C4-2B (cell line): Measurements from ENCODE around the gene PASK.

Source experiments
- H3K27ac ChIP-seq: fragments of 450-650 bp; 2 replicates; pipeline ENCODE4 v1.5.1; 2017
- ZFX ChIP-seq: fragments of 450-650 bp; IDR thresholded peaks from 2 replicates; pipeline ENCODE4 v1.6.1; 2017
- TF ChIP-seq, protein P1 (sequence below): fragments of 450-650 bp; conservative IDR thresholded peaks from 2 replicates; pipeline ENCODE4 v1.5.1; 2017; ENCODE audit warnings: mild to moderate bottlenecking

PASK gene

DNA sequence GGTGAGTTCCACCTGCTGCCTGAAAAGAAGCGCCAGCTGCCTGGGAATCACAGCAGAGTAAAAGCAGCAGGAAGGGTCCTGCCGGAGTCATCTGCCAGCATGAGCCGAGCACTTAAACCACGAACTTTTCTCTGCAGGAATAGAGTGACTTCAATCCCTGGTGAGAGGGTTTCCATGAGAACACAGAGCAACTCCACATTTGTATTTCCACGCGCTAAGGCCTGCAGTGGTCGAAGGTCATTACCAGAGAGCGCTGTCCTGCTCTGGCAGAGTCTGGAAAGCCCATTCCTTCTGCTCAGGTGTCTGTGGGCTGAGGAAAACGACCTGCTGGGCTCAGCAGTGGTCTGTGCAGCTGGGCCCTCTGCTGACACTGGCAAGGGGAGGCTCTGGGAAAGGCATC is 6.7 kb downstream of the PASK start:
- TF ChIP-seq, protein P1, sequence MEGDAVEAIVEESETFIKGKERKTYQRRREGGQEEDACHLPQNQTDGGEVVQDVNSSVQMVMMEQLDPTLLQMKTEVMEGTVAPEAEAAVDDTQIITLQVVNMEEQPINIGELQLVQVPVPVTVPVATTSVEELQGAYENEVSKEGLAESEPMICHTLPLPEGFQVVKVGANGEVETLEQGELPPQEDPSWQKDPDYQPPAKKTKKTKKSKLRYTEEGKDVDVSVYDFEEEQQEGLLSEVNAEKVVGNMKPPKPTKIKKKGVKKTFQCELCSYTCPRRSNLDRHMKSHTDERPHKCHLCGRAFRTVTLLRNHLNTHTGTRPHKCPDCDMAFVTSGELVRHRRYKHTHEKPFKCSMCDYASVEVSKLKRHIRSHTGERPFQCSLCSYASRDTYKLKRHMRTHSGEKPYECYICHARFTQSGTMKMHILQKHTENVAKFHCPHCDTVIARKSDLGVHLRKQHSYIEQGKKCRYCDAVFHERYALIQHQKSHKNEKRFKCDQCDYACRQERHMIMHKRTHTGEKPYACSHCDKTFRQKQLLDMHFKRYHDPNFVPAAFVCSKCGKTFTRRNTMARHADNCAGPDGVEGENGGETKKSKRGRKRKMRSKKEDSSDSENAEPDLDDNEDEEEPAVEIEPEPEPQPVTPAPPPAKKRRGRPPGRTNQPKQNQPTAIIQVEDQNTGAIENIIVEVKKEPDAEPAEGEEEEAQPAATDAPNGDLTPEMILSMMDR, result no peak
- H3K27ac ChIP-seq, result no peak overlapping the region

DNA sequence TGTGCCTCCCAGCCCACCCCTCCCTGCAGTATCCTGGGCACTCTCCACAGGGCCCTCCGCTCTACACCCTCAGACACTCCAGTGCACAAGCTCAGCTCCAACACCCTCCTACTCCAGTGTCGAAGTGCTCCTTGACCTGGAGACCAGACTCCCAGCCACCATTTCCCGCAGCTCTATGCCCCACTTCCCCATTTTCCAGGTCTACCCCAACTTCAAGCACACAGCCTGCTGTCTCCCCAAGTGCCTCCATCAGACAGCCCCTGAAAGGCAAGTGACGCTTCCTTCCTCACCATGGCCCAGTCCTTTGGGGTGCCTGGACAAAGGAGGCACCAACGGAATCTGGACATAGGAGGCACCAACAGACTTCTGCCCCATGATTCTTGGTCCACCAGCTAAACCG is 7.2 kb downstream of the PASK start:
- H3K27ac ChIP-seq, result no peak overlapping the region
- no peak for TF ChIP-seq ZFX
- TF ChIP-seq, protein P1, result no peak

DNA sequence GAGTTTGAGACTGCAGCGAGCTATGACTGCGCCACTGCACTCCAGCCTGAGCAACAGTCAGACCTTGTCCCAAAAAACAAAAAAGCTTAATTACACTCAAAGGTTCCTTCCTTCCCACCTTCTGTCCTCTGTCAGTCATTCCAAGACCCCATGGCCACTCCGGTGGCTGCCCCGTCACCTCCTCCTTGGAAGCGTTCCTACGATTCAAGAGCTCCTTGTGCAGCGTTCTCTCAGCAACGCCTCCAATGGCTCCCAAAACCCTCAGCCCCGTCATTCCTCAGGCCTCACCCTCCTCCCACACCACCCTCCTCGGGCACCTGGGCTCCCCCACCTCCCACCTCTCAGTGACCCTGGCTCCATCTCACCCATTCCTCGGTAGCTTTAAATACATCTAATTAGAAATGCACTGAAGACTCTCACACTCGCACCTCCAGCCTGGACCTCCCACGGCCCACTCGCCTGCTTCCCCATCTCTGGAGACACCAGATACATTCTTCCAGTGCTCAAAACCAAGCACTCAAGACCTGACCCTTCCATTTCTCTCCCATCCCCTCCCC is 8.0 kb downstream of the PASK start:
- TF ChIP-seq ZFX, result no peak
- TF ChIP-seq, protein P1, result no peak
- H3K27ac ChIP-seq, result no peak overlapping the region

DNA sequence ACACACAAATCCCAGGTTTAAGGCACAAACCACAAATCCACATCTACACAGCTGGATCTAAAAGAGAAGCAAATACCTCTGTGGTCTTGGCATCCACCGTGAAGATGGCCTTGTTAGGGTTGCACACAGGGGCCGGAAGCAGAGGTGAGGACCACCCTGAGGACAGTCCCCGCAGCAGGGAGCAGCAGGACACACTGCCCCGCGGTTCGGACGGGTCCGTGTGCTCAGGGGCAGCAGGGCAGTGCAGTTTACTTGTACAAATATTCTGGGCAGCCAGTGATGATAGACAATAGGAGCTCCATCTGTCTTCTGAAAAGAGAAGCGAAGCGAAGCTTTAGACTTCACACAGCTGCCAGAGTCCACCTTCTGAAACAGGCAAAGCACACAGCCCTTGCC is 8.8 kb downstream of the PASK start:
- no peak for TF ChIP-seq ZFX
- TF ChIP-seq, protein P1, result no peak
- H3K27ac ChIP-seq, result no peak overlapping the region

DNA sequence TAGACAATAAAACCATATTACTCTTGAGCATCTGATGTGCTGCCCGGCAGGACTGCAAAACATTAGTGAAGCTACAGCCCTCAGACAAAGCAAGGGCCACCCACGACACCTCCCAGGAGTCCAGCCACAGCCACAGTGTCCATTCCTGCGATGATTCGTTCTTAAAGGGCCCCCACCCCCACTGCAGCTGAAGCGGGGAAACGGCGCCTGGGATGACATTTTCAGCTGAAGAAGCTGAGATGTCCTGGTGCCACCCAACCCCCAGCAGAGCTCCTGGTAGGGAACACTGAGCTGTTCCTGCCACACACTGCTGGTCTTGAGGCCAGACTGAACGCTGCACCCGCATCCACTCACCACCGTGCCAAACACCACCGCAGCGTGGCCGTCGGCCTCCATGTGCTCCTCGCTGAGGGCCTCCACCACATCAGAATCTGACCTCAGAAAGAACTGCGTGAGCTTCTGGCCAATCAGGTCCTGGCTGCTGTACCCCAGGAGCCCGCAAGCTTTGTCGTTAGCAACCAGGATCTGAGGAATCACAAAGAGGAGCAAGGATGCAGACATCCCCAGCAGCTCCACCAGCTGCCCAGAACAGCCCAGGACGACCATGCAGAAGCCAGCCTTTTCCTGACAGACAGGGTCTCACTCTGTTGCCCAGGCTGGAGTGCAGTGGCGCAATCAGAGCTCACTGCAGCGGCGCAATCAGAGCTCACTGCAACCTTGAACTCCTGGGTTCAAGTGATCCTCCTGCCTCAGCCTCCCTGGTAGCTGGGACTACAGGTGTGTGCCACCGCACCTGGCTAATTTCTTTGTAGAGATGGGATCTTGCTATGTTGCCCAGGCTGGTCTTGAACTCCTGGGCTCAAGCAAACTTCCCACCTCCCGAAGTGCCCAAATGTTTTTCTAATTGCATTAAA is 9.5 kb downstream of the PASK start:
- H3K27ac ChIP-seq, result no peak overlapping the region
- TF ChIP-seq ZFX, result no peak
- TF ChIP-seq, protein P1, result no peak

DNA sequence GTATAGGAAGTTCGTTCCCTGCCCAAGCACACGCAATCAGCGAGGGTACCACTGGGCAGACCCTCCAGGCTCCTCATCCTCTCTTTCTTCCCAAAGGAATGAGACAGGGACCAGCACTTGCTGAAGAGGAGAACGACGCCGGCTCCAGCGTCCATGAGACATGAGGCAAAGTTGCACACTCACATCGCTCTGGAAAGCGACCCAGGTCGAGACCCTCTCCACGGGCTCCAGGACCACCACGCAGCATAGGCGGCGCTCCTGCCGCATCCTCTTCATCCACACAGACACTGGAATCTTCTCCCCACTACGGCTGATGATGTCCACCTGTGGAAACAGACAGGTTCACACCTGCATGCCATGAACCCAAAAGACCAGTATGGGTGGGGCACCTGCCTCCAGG is 10.8 kb downstream of the PASK start:
- H3K27ac ChIP-seq, result no peak overlapping the region
- TF ChIP-seq ZFX, result no peak
- TF ChIP-seq, protein P1, result no peak
